Trophoblast cell (in vitro differentiated cells and primary cell): ENCODE data around the gene NR2C1.
"Not testable (repeated sequence)": the region's sequence is repeated elsewhere in the genome, so short reads cannot be mapped to it uniquely, and the experiment has no call there.

Experiments
- DNase-seq, 2 donors: peaks; one replicate each; pipeline ENCODE4 v3.0.0-alpha.2; 2016
- H2AFZ ChIP-seq: 2 replicates; pipeline ENCODE4 v1.6.1; 2013; ENCODE audit warnings: low read length, moderate library complexity, mild to moderate bottlenecking; ENCODE audit not compliant: insufficient read depth, poor library complexity
- H2AK5ac ChIP-seq: 2 replicates; pipeline ENCODE4 v1.6.1; 2013; ENCODE audit warnings: mild to moderate bottlenecking, low read length
- H2BK120ac ChIP-seq: 2 replicates; pipeline ENCODE4 v1.6.1; 2013; ENCODE audit warnings: low read length, mild to moderate bottlenecking, moderate library complexity; ENCODE audit not compliant: insufficient read depth, poor library complexity
- H2BK12ac ChIP-seq: 2 replicates; pipeline ENCODE4 v1.6.1; 2013; ENCODE audit warnings: mild to moderate bottlenecking, low read length, moderate library complexity
- H2BK5ac ChIP-seq: 2 replicates; pipeline ENCODE4 v1.6.1; 2013; ENCODE audit warnings: low read length, low read depth, moderate library complexity, mild to moderate bottlenecking; ENCODE audit not compliant: poor library complexity
- H3K14ac ChIP-seq: 2 replicates; pipeline ENCODE4 v1.6.1; 2013; ENCODE audit warnings: mild to moderate bottlenecking, low read length
- H3K18ac ChIP-seq: 2 replicates; pipeline ENCODE4 v1.6.1; 2013; ENCODE audit warnings: mild to moderate bottlenecking, low read length
- H3K23ac ChIP-seq: 2 replicates; pipeline ENCODE4 v1.6.1; 2013; ENCODE audit warnings: low read length
- H3K27ac ChIP-seq: 2 replicates; pipeline ENCODE4 v1.5.1; 2013; ENCODE audit warnings: low read depth, mild to moderate bottlenecking, inconsistent platforms, low read length, moderate library complexity
- H3K27me3 ChIP-seq: 2 replicates; pipeline ENCODE4 v1.6.1; 2013; ENCODE audit warnings: inconsistent platforms, mild to moderate bottlenecking, low read length, moderate library complexity; ENCODE audit not compliant: insufficient read depth
- H3K36me3 ChIP-seq, 2 experiments: 1 replicate in 1 of 2; 2 replicates in 1 of 2; pipeline ENCODE4 v1.6.1; 2013; ENCODE audit warnings: low read length in 2 of 2, mild to moderate bottlenecking in 2 of 2, moderate library complexity in 1 of 2; ENCODE audit not compliant: insufficient read depth in 2 of 2, control insufficient read depth in 1 of 2
- H3K4ac ChIP-seq: 2 replicates; pipeline ENCODE4 v1.6.1; 2013; ENCODE audit warnings: low read depth, mild to moderate bottlenecking, low read length, moderate library complexity
- H3K4me1 ChIP-seq, 2 experiments: 1 replicate in 1 of 2; 2 replicates in 1 of 2; pipeline ENCODE4 v1.6.1; 2013; ENCODE audit warnings: low read length in 2 of 2, mild to moderate bottlenecking in 2 of 2, moderate library complexity in 1 of 2; ENCODE audit not compliant: insufficient read depth in 2 of 2, control insufficient read depth in 1 of 2
- H3K4me2 ChIP-seq: 2 replicates; pipeline ENCODE4 v1.6.1; 2013; ENCODE audit warnings: inconsistent platforms, mild to moderate bottlenecking, low read length, moderate library complexity
- H3K4me3 ChIP-seq: 2 replicates; pipeline ENCODE4 v1.5.1; 2013; ENCODE audit warnings: mild to moderate bottlenecking, low read depth, low read length, inconsistent platforms
- H3K79me1 ChIP-seq: one replicate; pipeline ENCODE4 v1.6.1; 2013; ENCODE audit warnings: low read length
- H3K79me2 ChIP-seq: 2 replicates; pipeline ENCODE4 v1.6.1; 2013; ENCODE audit warnings: low read length, mild to moderate bottlenecking; ENCODE audit not compliant: control insufficient read depth, insufficient read depth, poor library complexity
- H3K9ac ChIP-seq: 2 replicates; pipeline ENCODE4 v1.6.1; 2013; ENCODE audit warnings: mild to moderate bottlenecking, low read length
- H3K9me3 ChIP-seq: 2 replicates; pipeline ENCODE4 v1.6.1; 2013; ENCODE audit warnings: low read depth, mild to moderate bottlenecking, control low read depth, inconsistent platforms, low read length; ENCODE audit not compliant: insufficient read depth
- H4K12ac ChIP-seq: 2 replicates; pipeline ENCODE4 v1.6.1; 2013; ENCODE audit warnings: low read depth, mild to moderate bottlenecking, low read length, moderate library complexity
- H4K8ac ChIP-seq: 2 replicates; pipeline ENCODE4 v1.6.1; 2013; ENCODE audit warnings: low read depth, mild to moderate bottlenecking, low read length, moderate library complexity
- H4K91ac ChIP-seq: one replicate; pipeline ENCODE4 v1.6.1; 2013; ENCODE audit warnings: low read depth, mild to moderate bottlenecking, low read length, moderate library complexity
- WGBS: extraction: QIAGEN DNeasy Blood & Tissue Kit; methylation state at CpG from one replicate; pipeline ENCODE4 v1.1.7; 2013; ENCODE audit warnings: missing lambda C conversion rate; ENCODE audit not compliant: insufficient read length, insufficient coverage; ENCODE audit errors: extremely low coverage; 5-methylcytosine and 5-hydroxymethylcytosine counted together

Gene NR2C1

GRCh38 chr12:94994312-94994711 lies 79.1 kb downstream of the NR2C1 start:
- H3K79me1 ChIP-seq, result no peaks in the 10 kb centered on the region
- no peak overlapping the region for H3K4me2 ChIP-seq
- H3K23ac ChIP-seq, result no peak overlapping the region
- H3K27ac ChIP-seq, result no peak overlapping the region
- no peak overlapping the region for H2AK5ac ChIP-seq
- no peak overlapping the region for H4K91ac ChIP-seq
- peak; percentile 77 to 78 for DNase-seq
- H3K14ac ChIP-seq, result no peak overlapping the region
- H3K36me3 ChIP-seq, result peaks cover 0 to 8% of the 10 kb centered on the region in 2 experiments
- no peak overlapping the region for H4K8ac ChIP-seq
- no peak overlapping the region for H2AFZ ChIP-seq
- H4K12ac ChIP-seq, result no peak overlapping the region
- H3K27me3 ChIP-seq, result no peaks in the 10 kb centered on the region
- H3K18ac ChIP-seq, result no peak overlapping the region
- no peak overlapping the region for H3K4me3 ChIP-seq
- H3K4ac ChIP-seq, result no peak overlapping the region
- H3K9ac ChIP-seq, result no peak overlapping the region
- H3K9me3 ChIP-seq, result no peaks in the 10 kb centered on the region
- no peak overlapping the region for H2BK120ac ChIP-seq
- no CpG with 5 or more reads among the region's 2 CpGs for WGBS
- H3K4me1 ChIP-seq, result peaks cover 0 to 4% of the 10 kb centered on the region in 2 experiments
- no peak overlapping the region for H2BK12ac ChIP-seq
- no peaks in the 10 kb centered on the region for H3K79me2 ChIP-seq
- no peak overlapping the region for H2BK5ac ChIP-seq

DNA sequence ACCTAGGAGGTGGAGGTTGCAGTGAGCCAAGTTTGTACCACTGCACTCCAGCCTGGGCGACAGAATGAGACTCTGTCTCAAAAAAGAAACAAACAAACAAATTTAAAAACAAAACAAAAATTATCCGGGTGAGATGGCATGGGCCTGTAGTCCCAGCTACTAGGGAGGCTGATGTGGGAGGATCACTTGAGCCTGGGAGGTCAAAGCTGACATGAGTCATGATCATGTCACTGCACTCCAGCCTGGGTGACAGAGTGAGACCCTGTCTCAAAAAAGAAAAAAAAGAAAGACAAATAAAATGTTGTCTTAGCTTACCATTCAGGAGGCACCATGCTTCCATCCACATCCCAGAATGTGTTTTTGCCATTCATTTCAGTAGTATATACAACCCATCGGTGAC lies 79.6 kb downstream of the NR2C1 start:
- not testable (repeated sequence) for H3K9me3 ChIP-seq, H3K14ac ChIP-seq, H4K12ac ChIP-seq, H3K4ac ChIP-seq, H4K91ac ChIP-seq, H2BK12ac ChIP-seq, H3K27ac ChIP-seq, H4K8ac ChIP-seq, H3K18ac ChIP-seq, H3K9ac ChIP-seq, H2BK120ac ChIP-seq, H2AK5ac ChIP-seq, H3K36me3 ChIP-seq, H2AFZ ChIP-seq, H3K27me3 ChIP-seq, H3K4me1 ChIP-seq, H3K23ac ChIP-seq, H3K4me2 ChIP-seq, H2BK5ac ChIP-seq, H3K79me2 ChIP-seq, DNase-seq, H3K4me3 ChIP-seq, H3K79me1 ChIP-seq
- no CpG with 5 or more reads among the region's 3 CpGs for WGBS

GRCh38 chr12:94990222-94990621 lies 83.2 kb downstream of the NR2C1 start:
- Histone ChIP-seq H3K14ac (no peak overlapping the region), H3K9me3 (no peaks in the 10 kb centered on the region), H3K27ac (no peak overlapping the region), H3K36me3 (peaks cover 0 to 8% of the 10 kb centered on the region in 2 experiments), H3K27me3 (no peaks in the 10 kb centered on the region), H4K12ac (no peak overlapping the region), H3K4me1 (peaks cover 0 to 5% of the 10 kb centered on the region in 2 experiments), H3K4me3 (no peak overlapping the region), H2AFZ (no peak overlapping the region), H2BK120ac (no peak overlapping the region), H3K4me2 (no peak overlapping the region), H3K18ac (no peak overlapping the region), H4K8ac (no peak overlapping the region), H3K79me2 (no peaks in the 10 kb centered on the region), H3K4ac (no peak overlapping the region), H3K23ac (no peak overlapping the region), H3K9ac (no peak overlapping the region), H2BK12ac (no peak overlapping the region), H3K79me1 (no peaks in the 10 kb centered on the region), H4K91ac (no peak overlapping the region), H2BK5ac (no peak overlapping the region), H2AK5ac (no peak overlapping the region)
- WGBS, result no CpG with 5 or more reads among the region's 3 CpGs
- DNase-seq, result no peak

DNA sequence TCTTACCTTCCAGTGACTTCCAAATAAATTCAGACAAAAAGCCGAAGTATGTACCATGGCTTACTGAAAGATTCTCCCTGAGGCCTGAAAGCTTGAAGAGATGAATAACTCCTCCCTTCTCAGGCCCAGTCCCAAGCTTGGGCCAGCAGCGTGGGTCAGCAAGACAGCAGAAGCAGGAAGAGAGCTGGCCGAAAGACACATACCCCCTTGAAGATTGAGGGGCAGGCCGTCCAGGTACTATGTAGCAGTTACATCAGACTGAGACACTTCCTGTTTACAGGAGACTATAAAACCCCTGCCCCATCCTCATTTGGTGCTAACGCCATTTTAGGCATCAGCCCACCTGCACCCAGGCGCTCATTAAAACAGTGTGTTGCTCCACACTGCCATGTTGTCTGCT lies 84.9 kb downstream of the NR2C1 start:
- no peak overlapping the region for H4K91ac ChIP-seq
- no peak overlapping the region for H3K9ac ChIP-seq
- no peak overlapping the region for H2AK5ac ChIP-seq
- no peak overlapping the region for H3K4ac ChIP-seq
- no peak overlapping the region for H4K12ac ChIP-seq
- H4K8ac ChIP-seq, result no peak overlapping the region
- H3K79me2 ChIP-seq, result no peaks in the 10 kb centered on the region
- H3K79me1 ChIP-seq, result peaks cover 1% of the 10 kb centered on the region
- no peak overlapping the region for H2BK120ac ChIP-seq
- no peaks in the 10 kb centered on the region for H3K27me3 ChIP-seq
- peaks cover 0 to 5% of the 10 kb centered on the region in 2 experiments for H3K36me3 ChIP-seq
- no peak overlapping the region for H3K14ac ChIP-seq
- no peak overlapping the region for H3K27ac ChIP-seq
- DNase-seq, result no peak
- no peak overlapping the region for H3K23ac ChIP-seq
- H3K18ac ChIP-seq, result no peak overlapping the region
- peaks cover 5 to 13% of the 10 kb centered on the region in 2 experiments for H3K4me1 ChIP-seq
- no CpG with 5 or more reads among the region's 6 CpGs for WGBS
- no peak overlapping the region for H2BK5ac ChIP-seq
- H2AFZ ChIP-seq, result no peak overlapping the region
- no peak overlapping the region for H3K4me3 ChIP-seq
- no peak overlapping the region for H2BK12ac ChIP-seq
- no peaks in the 10 kb centered on the region for H3K9me3 ChIP-seq
- no peak overlapping the region for H3K4me2 ChIP-seq
